HFFc6 (cell line): ENCODE results near the gene PSMB5. TPM values are rescaled to one million over a fixed set of nuclear protein-coding genes. Genes with fewer than 3 reads are reported as not detected.

Experiments used
- DNase-seq: peaks from one replicate; pipeline ENCODE4 v3.0.0-alpha.2; 2018
- H3K27ac Mint-ChIP-seq: 2 replicates; pipeline ENCODE4 v1.8.0; 2020; ENCODE audit warnings: mild to moderate bottlenecking, mixed read lengths
- H3K27me3 Mint-ChIP-seq: 2 replicates; pipeline ENCODE4 v1.8.0; 2021; ENCODE audit warnings: mild to moderate bottlenecking, moderate library complexity, mixed read lengths; ENCODE audit not compliant: insufficient read depth
- H3K36me3 Mint-ChIP-seq: 2 replicates; pipeline ENCODE4 v1.8.0; 2021; ENCODE audit warnings: low read depth, mixed read lengths
- H3K4me1 Mint-ChIP-seq: 2 replicates; pipeline ENCODE4 v1.8.0; 2020; ENCODE audit warnings: low read depth, mixed read lengths
- H3K4me3 Mint-ChIP-seq: 2 replicates; pipeline ENCODE4 v1.8.0; 2020; ENCODE audit warnings: mild to moderate bottlenecking, moderate library complexity, mixed read lengths
- H3K9me3 Mint-ChIP-seq: 2 replicates; pipeline ENCODE4 v1.8.0; 2020; ENCODE audit warnings: mild to moderate bottlenecking, mixed read lengths
- total RNA-seq, 6 experiments: library from RNA; stranded (reverse); fragmentation: NEBNext Ultra II Directional; extraction: Animal tissue kit (Norgen Biotek cat#: 25700); gene quantifications; 2 replicates in 1 of 6; 3 replicates in 5 of 6; pipeline ENCODE4 v1.2.3, GENCODE V29; 2021
- TF ChIP-seq, protein P1 (sequence below): fragments of 200-600 bp; sonication (generic); IDR thresholded peaks from 2 replicates; pipeline ENCODE4 v1.5.0; 2021; ENCODE audit warnings: antibody characterized with exemption, mild to moderate bottlenecking

Gene PSMB5
- total RNA-seq, 6 experiments from 2014 or later = 221 to 259 (median 241) TPM

DNA sequence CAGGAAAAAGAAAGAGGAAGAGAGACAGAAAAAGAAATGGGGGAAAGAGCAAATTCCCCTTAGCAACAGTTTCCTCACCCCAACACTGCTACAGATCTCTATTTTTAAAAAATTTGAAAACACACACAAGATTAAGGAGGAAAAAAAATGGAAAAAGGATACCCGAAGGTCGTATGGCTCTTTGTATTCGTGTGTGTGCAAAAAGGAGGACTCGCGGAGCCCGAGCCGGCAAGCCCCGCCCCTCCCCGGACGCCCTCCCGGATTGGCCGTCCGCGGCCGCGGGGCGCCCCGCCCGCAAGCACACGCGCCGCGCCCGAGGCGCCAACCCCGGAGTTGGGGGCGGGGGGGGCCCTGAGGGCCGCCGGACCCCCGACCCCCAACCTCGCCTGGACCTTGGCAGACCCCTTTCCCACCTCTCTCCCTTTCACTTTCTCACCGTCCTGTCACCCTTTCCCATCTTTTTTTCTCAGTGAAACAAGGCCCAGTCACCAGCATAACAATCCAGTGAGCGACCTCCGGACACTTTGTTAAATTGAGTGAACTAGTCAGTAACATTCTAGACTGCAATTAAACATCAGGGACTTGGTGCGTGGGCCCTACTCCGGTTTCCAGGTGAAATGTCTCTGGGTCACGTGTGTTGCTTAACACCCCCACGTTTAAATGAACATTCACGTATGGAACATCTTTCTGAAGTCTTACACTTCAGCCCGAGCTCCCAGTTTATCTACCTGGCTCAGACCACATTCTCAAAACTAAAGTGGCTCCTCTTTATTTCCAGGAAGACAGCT is 24.6 kb downstream of the PSMB5 start, which contains the start of gene C14orf93:
TSS of gene C14orf93 (minus strand) at position 205 of the 788 bp plus-strand sequence. CDS start 11,120 bp downstream, outside the sequence.
- Mint-ChIP-seq H3K36me3 (no peaks in the 10 kb centered on the region), H3K4me1 (peaks cover 53% of the 10 kb centered on the region), H3K27me3 (peaks cover 7% of the 10 kb centered on the region; the same call in 1 of the 2 replicates), H3K4me3 (peak within 1 kb of the TSS; percentile 95), H3K27ac (peak within 1 kb of the TSS; percentile 92), H3K9me3 (no peaks in the 10 kb centered on the region)
- TF ChIP-seq, protein P1, sequence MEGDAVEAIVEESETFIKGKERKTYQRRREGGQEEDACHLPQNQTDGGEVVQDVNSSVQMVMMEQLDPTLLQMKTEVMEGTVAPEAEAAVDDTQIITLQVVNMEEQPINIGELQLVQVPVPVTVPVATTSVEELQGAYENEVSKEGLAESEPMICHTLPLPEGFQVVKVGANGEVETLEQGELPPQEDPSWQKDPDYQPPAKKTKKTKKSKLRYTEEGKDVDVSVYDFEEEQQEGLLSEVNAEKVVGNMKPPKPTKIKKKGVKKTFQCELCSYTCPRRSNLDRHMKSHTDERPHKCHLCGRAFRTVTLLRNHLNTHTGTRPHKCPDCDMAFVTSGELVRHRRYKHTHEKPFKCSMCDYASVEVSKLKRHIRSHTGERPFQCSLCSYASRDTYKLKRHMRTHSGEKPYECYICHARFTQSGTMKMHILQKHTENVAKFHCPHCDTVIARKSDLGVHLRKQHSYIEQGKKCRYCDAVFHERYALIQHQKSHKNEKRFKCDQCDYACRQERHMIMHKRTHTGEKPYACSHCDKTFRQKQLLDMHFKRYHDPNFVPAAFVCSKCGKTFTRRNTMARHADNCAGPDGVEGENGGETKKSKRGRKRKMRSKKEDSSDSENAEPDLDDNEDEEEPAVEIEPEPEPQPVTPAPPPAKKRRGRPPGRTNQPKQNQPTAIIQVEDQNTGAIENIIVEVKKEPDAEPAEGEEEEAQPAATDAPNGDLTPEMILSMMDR = no peak
- peak; percentile 43 for DNase-seq

DNA sequence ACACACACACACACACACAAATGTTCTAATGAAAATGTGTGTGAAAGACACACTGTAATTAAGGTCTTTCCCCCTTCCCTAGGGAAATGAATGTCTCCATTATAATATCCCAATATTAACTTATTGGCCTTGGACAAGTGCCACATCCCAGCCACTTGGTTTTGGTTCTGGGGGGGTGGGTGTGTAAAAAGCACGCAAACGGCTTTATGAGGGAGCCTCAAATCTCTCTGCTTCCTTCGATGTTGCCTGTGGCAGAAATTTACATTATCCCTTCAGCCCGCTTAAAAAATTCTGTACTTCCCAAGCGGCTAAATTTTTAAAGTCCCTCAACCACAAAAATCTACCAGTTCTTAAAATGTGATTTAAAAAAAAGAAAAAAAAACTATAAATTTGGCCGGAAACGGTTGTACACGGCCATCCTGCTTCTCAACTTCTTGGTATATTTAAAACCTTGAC is 25.2 kb downstream of the PSMB5 start:
- no peaks in the 10 kb centered on the region for H3K9me3 Mint-ChIP-seq
- no peaks in the 10 kb centered on the region for H3K36me3 Mint-ChIP-seq
- peak overlapping the region; percentile 95 for H3K4me3 Mint-ChIP-seq

DNA sequence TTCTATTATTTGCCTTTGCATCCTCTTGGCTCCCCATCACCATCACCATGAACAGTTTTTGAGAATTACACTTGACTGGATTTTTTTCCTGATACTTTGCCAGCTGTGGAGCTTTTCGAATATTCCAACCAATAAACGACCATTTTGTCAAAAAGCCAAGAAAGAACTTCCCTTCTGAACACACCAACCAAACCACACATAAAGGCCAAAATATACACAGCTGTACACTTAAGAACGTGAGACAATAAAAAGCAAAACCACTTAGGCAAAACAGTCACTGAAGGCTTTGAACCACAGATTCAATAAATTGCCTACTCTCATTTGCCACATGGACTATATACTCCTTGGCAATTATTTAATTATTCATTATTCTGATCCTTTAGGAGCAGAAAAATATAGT is 25.9 kb downstream of the PSMB5 start:
- TF ChIP-seq, protein P1 = no peak
- peak overlapping the region; percentile 92 for H3K27ac Mint-ChIP-seq

More for the DNA sequence above, 25.2 kb downstream of the PSMB5 start:
- TF ChIP-seq, protein P1 = no peak
- Mint-ChIP-seq H3K27me3 (peaks cover 7% of the 10 kb centered on the region; the same call in 1 of the 2 replicates), H3K4me1 (peaks cover 57% of the 10 kb centered on the region), H3K27ac (peak overlapping the region; percentile 92)
- no peak for DNase-seq

DNA sequence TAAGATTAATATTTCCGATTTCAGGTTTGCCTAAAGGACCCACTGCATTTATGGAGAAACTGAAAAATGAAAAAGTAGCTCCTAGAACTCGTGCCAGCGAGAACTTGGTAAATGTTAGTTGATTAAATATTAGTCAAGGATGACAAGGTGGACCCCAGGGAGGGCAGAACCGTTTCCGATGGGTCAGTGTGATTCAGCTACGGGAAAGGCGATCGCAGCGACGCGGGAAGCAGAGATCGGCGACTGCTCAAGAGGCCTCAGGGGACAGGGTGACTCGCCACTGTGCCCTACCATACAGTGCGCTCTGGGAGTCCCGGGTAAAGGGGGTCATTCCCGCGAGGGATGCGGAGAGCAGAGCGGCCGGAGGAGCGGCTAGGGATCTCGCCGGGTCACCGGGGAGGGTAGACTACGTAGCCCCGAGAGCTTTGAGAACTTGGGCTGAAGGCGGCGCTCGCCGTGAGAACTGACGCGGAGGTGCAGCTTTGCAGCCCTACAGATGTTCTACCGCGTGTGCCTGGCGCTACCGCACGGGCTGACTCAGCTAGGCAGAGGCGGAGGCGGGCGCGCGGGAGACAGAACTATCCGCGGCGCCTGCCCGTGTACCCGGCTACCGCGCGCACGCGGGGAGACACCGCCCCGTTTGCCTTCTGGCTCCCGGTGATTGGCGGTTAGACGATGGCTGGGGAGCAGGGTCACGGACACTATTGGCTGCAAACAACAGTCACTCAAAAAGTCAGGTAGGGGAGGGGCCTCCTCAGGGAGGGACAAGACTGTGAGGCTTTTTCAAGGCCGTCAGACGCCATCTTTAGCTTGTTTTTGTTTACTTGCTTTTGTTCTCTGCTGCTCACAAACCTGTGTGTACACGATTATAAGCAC is 27.9 kb downstream of the PSMB5 start:
- peaks cover 57% of the 10 kb centered on the region for H3K4me1 Mint-ChIP-seq
- no peaks in the 10 kb centered on the region for H3K36me3 Mint-ChIP-seq
- peak overlapping the region; percentile 99 for H3K27ac Mint-ChIP-seq
- H3K4me3 Mint-ChIP-seq = peak overlapping the region; percentile 98
- TF ChIP-seq, protein P1 = peak; percentile 55; the same call in 1 of the 2 replicates
- H3K27me3 Mint-ChIP-seq = peaks cover 7% of the 10 kb centered on the region
- no peaks in the 10 kb centered on the region for H3K9me3 Mint-ChIP-seq
- peak; percentile 97 for DNase-seq

More for the DNA sequence above, 25.9 kb downstream of the PSMB5 start:
- peak overlapping the region; percentile 95 for H3K4me3 Mint-ChIP-seq
- H3K36me3 Mint-ChIP-seq = no peaks in the 10 kb centered on the region
- H3K27me3 Mint-ChIP-seq = peaks cover 7% of the 10 kb centered on the region; the same call in 1 of the 2 replicates
- no peaks in the 10 kb centered on the region for H3K9me3 Mint-ChIP-seq
- DNase-seq = no peak
- peaks cover 57% of the 10 kb centered on the region for H3K4me1 Mint-ChIP-seq

DNA sequence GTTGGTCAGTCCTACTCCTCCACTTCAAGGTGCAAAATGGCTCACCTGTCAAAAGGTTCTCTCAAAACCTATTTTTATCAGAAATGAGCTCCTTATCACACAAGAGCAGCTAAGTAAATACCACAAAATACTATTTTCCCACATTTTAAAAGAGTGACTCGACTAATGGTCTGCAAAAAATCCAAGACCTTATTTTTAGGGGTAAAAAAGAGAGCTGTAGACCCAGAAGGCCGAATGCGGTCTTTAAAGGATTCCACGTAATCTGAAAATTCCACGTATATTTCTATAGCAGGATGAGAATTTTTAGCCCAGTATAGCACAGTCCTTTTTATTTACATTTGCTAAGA is 28.5 kb downstream of the PSMB5 start:
- Mint-ChIP-seq H3K36me3 (no peaks in the 10 kb centered on the region), H3K27ac (peak overlapping the region; percentile 99), H3K27me3 (peaks cover 7% of the 10 kb centered on the region), H3K9me3 (no peaks in the 10 kb centered on the region), H3K4me1 (peaks cover 53% of the 10 kb centered on the region), H3K4me3 (peak overlapping the region; percentile 98)
- TF ChIP-seq, protein P1 = no peak
- DNase-seq = no peak
